Activated naive CD8-positive, alpha-beta T cell treated with anti-CD3 and anti-CD28 coated beads, Interleukin-2, amount 10 ng/mL, durations not matched to agents 7 days and 5 days (primary cell): ENCODE results near the gene CHSY3. TPM values are rescaled to one million over a fixed set of nuclear protein-coding genes. Genes with fewer than 3 reads are reported as not detected.
"Not testable (repeated sequence)": the region's sequence is repeated elsewhere in the genome, so short reads cannot be mapped to it uniquely, and the experiment has no call there.

Experiments used
- ATAC-seq: fragments of 150-1000 bp; cut with Tn5 transposase; one replicate; pipeline ENCODE4 v1.10.0; 2021; ENCODE audit warnings: low read depth, moderate library complexity
- POLR2A ChIA-PET: fragments of 350-600 bp; sonication (Branson Sonifier 250); formaldehyde crosslinking; loops from one replicate; lab custom pipeline; 2021; ENCODE audit warnings: antibody characterized with exemption; lab: Charles Lee
- DNase-seq: peaks from one replicate; pipeline ENCODE4 v3.0.0; 2021
- H3K27ac Mint-ChIP-seq: one replicate; pipeline ENCODE4 v1.8.0; 2022; ENCODE audit warnings: mild to moderate bottlenecking, mixed read lengths
- H3K27me3 Mint-ChIP-seq: one replicate; pipeline ENCODE4 v1.8.0; 2022; ENCODE audit warnings: mild to moderate bottlenecking, moderate library complexity, mixed read lengths
- H3K36me3 Mint-ChIP-seq: one replicate; pipeline ENCODE4 v1.8.0; 2021; ENCODE audit warnings: mild to moderate bottlenecking, mixed read lengths
- H3K4me1 Mint-ChIP-seq: one replicate; pipeline ENCODE4 v1.8.0; 2021; ENCODE audit warnings: mixed read lengths
- H3K4me3 Mint-ChIP-seq: one replicate; pipeline ENCODE4 v1.8.0; 2022; ENCODE audit warnings: mild to moderate bottlenecking, moderate library complexity, mixed read lengths
- H3K9me3 Mint-ChIP-seq: one replicate; pipeline ENCODE4 v1.8.0; 2021; ENCODE audit warnings: mixed read lengths
- total RNA-seq, 2 experiments: library from RNA; stranded (reverse); gene quantifications; one replicate each; pipeline ENCODE4 v1.2.3, GENCODE V29; 2021

CHSY3 gene
- total RNA-seq, 2 experiments from 2014 or later = not detected

DNA sequence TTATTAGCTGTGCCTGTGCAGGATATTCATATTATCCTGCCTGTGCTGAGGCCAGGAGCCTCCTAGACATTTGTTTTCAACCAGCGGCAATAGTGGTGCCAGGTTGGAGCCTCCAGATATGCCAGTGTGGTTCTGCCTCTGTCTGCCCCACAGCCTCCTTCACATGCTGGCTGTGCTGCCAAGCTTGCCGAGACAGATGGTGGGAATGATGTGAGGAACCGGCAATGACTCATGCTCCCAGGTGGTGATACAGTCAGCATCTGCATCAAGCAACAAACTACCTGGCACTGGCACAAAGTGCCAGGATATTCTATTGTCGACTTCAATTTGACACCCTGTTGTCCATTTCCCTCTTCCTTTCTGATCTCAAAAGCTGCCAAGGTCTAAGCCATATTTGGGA lies 285.7 kb downstream of the CHSY3 start:
- no peaks in the 10 kb centered on the region for H3K27me3 Mint-ChIP-seq
- POLR2A ChIA-PET = no interaction called here
- no peak overlapping the region for H3K4me3 Mint-ChIP-seq
- no peak for DNase-seq
- no peaks in the 10 kb centered on the region for H3K4me1 Mint-ChIP-seq
- no peak overlapping the region for H3K27ac Mint-ChIP-seq
- no peak for ATAC-seq
- no peaks in the 10 kb centered on the region for H3K9me3 Mint-ChIP-seq
- no peaks in the 10 kb centered on the region for H3K36me3 Mint-ChIP-seq

DNA sequence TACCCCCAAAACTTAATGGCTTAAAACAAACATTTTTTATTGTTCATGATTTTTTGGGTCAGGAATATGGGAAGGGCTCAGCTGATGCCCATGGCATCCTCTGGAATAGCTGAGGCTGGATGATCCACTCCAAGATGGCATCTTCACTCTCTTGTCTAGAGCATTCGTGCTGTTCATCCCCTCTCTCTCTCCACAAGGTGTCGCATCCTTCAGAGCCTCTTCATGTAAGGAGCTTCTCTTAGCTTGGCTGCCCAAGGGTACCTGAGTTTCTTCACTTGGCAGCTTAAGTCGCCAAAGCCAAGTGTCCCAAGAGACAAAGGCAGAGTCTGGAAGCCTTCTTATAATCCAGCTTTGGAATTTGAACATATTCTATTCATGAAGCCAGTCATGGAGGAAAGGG lies 294.7 kb downstream of the CHSY3 start:
- ATAC-seq (no peak), DNase-seq (no peak)
- Mint-ChIP-seq H3K36me3 (no peaks in the 10 kb centered on the region), H3K4me3 (no peak overlapping the region), H3K27me3 (peaks cover 3% of the 10 kb centered on the region), H3K9me3 (no peaks in the 10 kb centered on the region), H3K4me1 (no peaks in the 10 kb centered on the region), H3K27ac (no peak overlapping the region)
- POLR2A ChIA-PET = no interaction called here

DNA sequence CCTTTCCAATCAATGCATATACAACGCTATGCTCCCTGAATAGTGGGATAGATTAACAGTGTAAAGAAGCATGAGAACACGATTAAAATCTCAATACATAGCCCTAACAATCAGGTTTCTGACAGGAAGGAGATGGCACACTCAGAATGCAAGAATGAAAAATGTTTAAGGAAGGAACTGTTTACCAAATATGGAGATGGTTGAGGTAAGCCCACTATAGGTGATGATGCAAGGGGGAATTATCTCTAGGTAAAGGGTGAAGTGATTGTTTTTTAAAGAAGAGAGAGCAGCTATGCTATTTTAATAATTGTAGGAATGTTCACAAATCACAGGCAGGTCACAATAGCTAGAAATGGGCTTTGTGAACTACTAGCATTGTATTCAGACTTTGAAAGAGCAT lies 302.4 kb downstream of the CHSY3 start:
- H3K9me3 Mint-ChIP-seq = peaks cover 2% of the 10 kb centered on the region
- no peaks in the 10 kb centered on the region for H3K4me1 Mint-ChIP-seq
- no peak overlapping the region for H3K4me3 Mint-ChIP-seq
- no peaks in the 10 kb centered on the region for H3K27me3 Mint-ChIP-seq
- H3K27ac Mint-ChIP-seq = no peak overlapping the region
- no peaks in the 10 kb centered on the region for H3K36me3 Mint-ChIP-seq
- POLR2A ChIA-PET = no interaction called here
- no peak for DNase-seq
- ATAC-seq = no peak

DNA sequence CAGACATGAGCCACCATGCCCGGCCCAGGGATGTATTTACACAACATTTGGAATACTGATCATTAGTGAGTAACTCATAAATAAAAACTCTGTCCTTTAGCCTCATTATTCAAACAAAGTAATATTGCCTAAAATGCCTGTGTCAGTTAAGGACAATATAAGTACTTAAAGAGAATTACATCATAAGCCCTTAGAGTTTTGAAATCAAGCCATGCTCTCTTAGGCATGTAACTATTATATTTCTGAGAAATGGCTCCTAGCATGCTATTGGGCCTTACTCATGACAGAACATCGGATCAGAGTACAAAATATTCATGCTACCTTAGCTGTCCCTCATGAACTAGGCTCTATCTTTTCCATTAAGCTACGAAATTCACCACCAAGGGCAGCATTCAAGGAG lies 309.3 kb downstream of the CHSY3 start:
- no peak overlapping the region for H3K4me3 Mint-ChIP-seq
- POLR2A ChIA-PET = no interaction called here
- no peaks in the 10 kb centered on the region for H3K27me3 Mint-ChIP-seq
- H3K27ac Mint-ChIP-seq = no peak overlapping the region
- no peaks in the 10 kb centered on the region for H3K9me3 Mint-ChIP-seq
- no peaks in the 10 kb centered on the region for H3K4me1 Mint-ChIP-seq
- ATAC-seq = no peak
- DNase-seq = no peak
- H3K36me3 Mint-ChIP-seq = no peaks in the 10 kb centered on the region

DNA sequence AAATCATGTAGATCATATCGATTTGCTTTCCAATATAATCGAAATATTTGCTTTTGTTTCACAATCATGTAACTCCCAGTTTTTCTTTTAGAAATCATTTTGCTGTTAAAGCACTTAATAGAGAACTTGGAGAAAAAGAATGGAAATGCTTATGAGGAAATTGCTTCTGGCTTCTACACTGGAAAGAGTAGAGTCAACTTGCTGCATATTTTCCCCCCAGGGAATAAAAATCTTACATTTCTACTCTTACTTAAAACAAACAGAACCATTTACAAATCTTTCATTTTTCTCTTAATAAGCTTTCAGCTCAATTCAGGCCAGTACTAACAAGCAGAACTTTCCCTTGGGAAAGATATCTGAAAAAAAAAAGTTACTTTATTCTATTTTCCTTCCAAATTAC lies 312.0 kb downstream of the CHSY3 start:
- POLR2A ChIA-PET = no interaction called here
- ATAC-seq = no peak
- H3K4me1 Mint-ChIP-seq = no peaks in the 10 kb centered on the region
- H3K9me3 Mint-ChIP-seq = no peaks in the 10 kb centered on the region
- no peaks in the 10 kb centered on the region for H3K36me3 Mint-ChIP-seq
- no peak for DNase-seq
- H3K27ac Mint-ChIP-seq = no peak overlapping the region
- no peaks in the 10 kb centered on the region for H3K27me3 Mint-ChIP-seq
- H3K4me3 Mint-ChIP-seq = no peak overlapping the region

DNA sequence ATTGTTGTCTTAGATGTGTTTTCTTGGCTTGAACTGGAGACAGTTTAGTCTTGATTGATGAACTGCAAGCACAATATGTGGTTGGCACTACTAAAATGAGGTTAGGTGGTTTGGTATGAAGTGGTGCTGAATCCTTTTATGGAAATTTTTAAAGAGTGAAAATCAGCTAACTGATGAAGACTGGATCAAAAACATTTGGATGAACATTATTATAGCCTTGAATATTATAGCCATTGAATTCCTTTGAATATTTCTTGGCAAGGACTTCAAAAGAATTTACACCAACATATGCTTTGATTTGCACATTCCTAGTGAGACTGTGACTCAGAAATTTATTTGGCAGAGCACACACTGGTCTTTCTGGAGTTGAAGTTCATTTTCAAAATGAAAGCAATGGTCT lies 318.3 kb downstream of the CHSY3 start:
- Mint-ChIP-seq H3K4me3 (no peak overlapping the region), H3K27ac (no peak overlapping the region), H3K9me3 (peaks cover 4% of the 10 kb centered on the region), H3K27me3 (no peaks in the 10 kb centered on the region), H3K36me3 (no peaks in the 10 kb centered on the region), H3K4me1 (no peaks in the 10 kb centered on the region)
- POLR2A ChIA-PET = no interaction called here
- ATAC-seq = no peak
- no peak for DNase-seq

DNA sequence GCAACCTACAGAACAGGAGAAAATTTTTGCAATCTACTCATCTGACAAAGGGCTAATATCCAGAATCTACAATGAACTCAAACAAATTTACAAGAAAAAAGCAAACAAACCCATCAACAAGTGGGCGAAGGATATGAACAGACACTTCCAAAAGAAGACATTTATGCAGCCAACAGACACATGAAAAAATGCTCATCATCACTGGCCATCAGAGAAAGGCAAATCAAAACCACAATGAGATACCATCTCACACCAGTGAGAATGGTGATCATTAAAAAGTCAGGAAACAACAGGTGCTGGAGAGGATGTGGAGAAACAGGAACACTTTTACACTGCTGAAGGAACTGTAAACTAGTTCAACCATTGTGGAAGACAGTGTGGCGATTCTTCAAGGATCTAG lies 322.3 kb downstream of the CHSY3 start:
- DNase-seq, H3K4me1 Mint-ChIP-seq, ATAC-seq, H3K36me3 Mint-ChIP-seq, H3K27ac Mint-ChIP-seq, H3K4me3 Mint-ChIP-seq, H3K9me3 Mint-ChIP-seq, POLR2A ChIA-PET, H3K27me3 Mint-ChIP-seq: not testable (repeated sequence)

DNA sequence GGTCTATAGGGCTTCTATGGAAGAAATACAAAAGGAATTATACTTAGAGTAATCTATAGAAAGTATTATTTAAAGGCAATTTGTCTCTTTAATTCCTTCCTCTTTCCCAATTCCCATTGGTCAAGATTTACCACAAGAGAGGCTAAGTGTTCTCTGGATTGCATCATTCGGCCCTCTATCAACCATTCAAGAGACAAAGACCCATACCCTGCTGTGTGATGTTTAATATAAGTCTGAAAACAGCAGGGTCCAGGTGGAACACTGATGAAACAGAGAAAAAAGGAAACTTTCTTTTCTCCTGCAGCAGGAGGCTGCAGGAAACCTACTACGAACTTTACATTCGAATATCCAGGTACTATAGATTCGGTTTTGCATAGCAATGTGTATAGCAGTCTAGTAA lies 323.4 kb downstream of the CHSY3 start:
- no peaks in the 10 kb centered on the region for H3K4me1 Mint-ChIP-seq
- POLR2A ChIA-PET = no interaction called here
- H3K36me3 Mint-ChIP-seq = no peaks in the 10 kb centered on the region
- H3K4me3 Mint-ChIP-seq = no peak overlapping the region
- H3K9me3 Mint-ChIP-seq = peaks cover 4% of the 10 kb centered on the region
- ATAC-seq (no peak), DNase-seq (no peak)
- no peaks in the 10 kb centered on the region for H3K27me3 Mint-ChIP-seq
- H3K27ac Mint-ChIP-seq = no peak overlapping the region

DNA sequence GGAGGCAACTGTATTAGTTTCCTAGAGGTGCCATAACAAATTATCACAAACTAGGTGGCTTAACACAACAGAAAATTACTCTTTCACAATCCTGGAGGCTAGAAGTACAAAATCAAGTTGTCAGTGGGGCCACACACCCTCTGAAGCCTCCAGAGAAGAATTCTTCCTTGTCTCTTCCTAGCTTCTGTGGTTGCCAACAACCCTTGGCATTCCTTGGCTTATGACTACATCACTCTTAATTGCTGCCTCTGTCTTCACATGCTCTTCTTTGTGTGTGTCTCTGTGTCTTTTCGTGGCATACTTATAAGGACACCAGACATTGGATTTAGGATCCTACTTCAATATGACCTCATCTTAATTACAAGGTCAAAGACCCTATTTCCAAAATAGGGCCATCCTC lies 327.5 kb downstream of the CHSY3 start:
- no peak overlapping the region for H3K27ac Mint-ChIP-seq
- POLR2A ChIA-PET = no interaction called here
- no peaks in the 10 kb centered on the region for H3K9me3 Mint-ChIP-seq
- DNase-seq = no peak
- H3K4me1 Mint-ChIP-seq = no peaks in the 10 kb centered on the region
- H3K27me3 Mint-ChIP-seq = no peaks in the 10 kb centered on the region
- H3K4me3 Mint-ChIP-seq = no peak overlapping the region
- ATAC-seq = no peak
- H3K36me3 Mint-ChIP-seq = no peaks in the 10 kb centered on the region

DNA sequence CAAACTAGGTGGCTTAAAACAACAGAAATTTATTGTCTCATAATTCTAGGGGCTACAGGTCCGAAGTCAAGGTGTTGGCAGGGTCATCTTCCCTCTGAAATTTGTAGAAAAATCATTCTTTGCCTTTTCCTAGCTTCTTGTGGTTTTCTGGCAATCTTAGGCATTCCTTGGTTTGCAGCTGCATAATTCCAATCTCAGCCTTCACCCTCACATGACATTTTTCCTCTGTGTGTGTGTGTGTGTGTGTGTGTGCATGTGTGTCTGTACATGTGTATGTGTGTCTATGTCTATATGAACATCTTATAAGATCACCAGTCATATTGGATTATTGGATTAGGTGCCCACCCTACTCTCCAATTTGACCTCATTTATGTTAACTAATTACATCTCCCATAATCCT lies 330.6 kb downstream of the CHSY3 start:
- H3K27me3 Mint-ChIP-seq = no peaks in the 10 kb centered on the region
- H3K36me3 Mint-ChIP-seq = no peaks in the 10 kb centered on the region
- H3K4me3 Mint-ChIP-seq = no peak overlapping the region

More for the DNA sequence above, 330.6 kb downstream of the CHSY3 start:
- no peak for ATAC-seq
- Mint-ChIP-seq H3K9me3 (no peaks in the 10 kb centered on the region), H3K4me1 (no peaks in the 10 kb centered on the region), H3K27ac (no peak overlapping the region)
- DNase-seq = no peak
- POLR2A ChIA-PET = no interaction called here

Other genes starting within 250 kb of the CHSY3 start
- not detected for gene MINAR2, start 156.4 kb upstream of the CHSY3 start, total RNA-seq